Keratinocyte (primary cell): ENCODE measurements around the gene FANCD2OS. TPM values are rescaled to one million over a fixed set of nuclear protein-coding genes. Genes with fewer than 3 reads are reported as not detected.
"Not testable (repeated sequence)": the region's sequence is repeated elsewhere in the genome, so short reads cannot be mapped to it uniquely, and the experiment has no call there.

Experiments used
- DNase-seq: peaks from one replicate; pipeline ENCODE4 v3.0.0-alpha.2; 2011; ENCODE audit warnings: low read depth, missing footprints, low spot score
- FAIRE-seq: peaks from 2 replicates; lab custom pipeline; 2011; peaks lifted over from hg19 to GRCh38; lab: Jason Lieb, UNC
- H2AFZ ChIP-seq: 2 replicates; pipeline ENCODE4 v1.6.0; 2012; ENCODE audit warnings: low read length, control low read depth, inconsistent platforms; ENCODE audit not compliant: control insufficient read depth
- H3K27ac ChIP-seq: 2 replicates; pipeline ENCODE4 v1.5.1; 2011; ENCODE audit warnings: low read length; ENCODE audit not compliant: control insufficient read depth, insufficient read depth
- H3K27me3 ChIP-seq: 3 replicates; pipeline ENCODE4 v1.6.0; 2011; ENCODE audit warnings: low read length; ENCODE audit not compliant: control insufficient read depth, insufficient read depth; ENCODE audit errors: extremely low read depth
- H3K36me3 ChIP-seq, 2 experiments: 2 replicates in 1 of 2; 3 replicates in 1 of 2; pipeline ENCODE4 v1.5.1; 2011; ENCODE audit warnings: low read length in 2 of 2, mild to moderate bottlenecking in 1 of 2; ENCODE audit not compliant: control insufficient read depth in 2 of 2, insufficient read depth in 2 of 2; ENCODE audit errors: extremely low read depth in 1 of 2
- H3K4me1 ChIP-seq: 3 replicates; pipeline ENCODE4 v1.5.1; 2011; ENCODE audit warnings: low read length; ENCODE audit not compliant: control insufficient read depth, insufficient read depth; ENCODE audit errors: extremely low read depth
- H3K4me2 ChIP-seq: 3 replicates; pipeline ENCODE4 v1.6.0; 2011; ENCODE audit warnings: low read depth, low read length; ENCODE audit not compliant: control insufficient read depth, insufficient read depth; ENCODE audit errors: extremely low read depth
- H3K4me3 ChIP-seq, 3 experiments: fragments of 200-600 bp in 1 of 3; sonication (generic) in 1 of 3; 2 replicates in 2 of 3; 3 replicates in 1 of 3; pipeline ENCODE4 v1.5.1; 2011 to 2016; ENCODE audit warnings: low read length in 3 of 3, mild to moderate bottlenecking in 3 of 3, control low read depth in 2 of 3, inconsistent platforms in 1 of 3, low read depth in 1 of 3, mixed read lengths in 1 of 3, mixed run types in 1 of 3, moderate library complexity in 1 of 3; ENCODE audit not compliant: control insufficient read depth in 2 of 3, insufficient read depth in 2 of 3; ENCODE audit errors: extremely low read depth in 1 of 3
- H3K79me2 ChIP-seq: 2 replicates; pipeline ENCODE4 v1.6.0; 2012; ENCODE audit warnings: low read length; ENCODE audit not compliant: control insufficient read depth, insufficient read depth
- H3K9ac ChIP-seq: 3 replicates; pipeline ENCODE4 v1.6.0; 2011; ENCODE audit warnings: low read length; ENCODE audit not compliant: control insufficient read depth, insufficient read depth; ENCODE audit errors: extremely low read depth
- H3K9me1 ChIP-seq: 3 replicates; pipeline ENCODE4 v1.6.0; 2011; ENCODE audit warnings: low read length; ENCODE audit not compliant: control insufficient read depth, insufficient read depth; ENCODE audit errors: extremely low read depth
- H3K9me3 ChIP-seq: 2 replicates; pipeline ENCODE4 v1.5.1; 2012; ENCODE audit warnings: low read depth, low read length; ENCODE audit not compliant: control insufficient read depth
- H4K20me1 ChIP-seq: 3 replicates; pipeline ENCODE4 v1.6.0; 2011; ENCODE audit warnings: low read length; ENCODE audit not compliant: control insufficient read depth, insufficient read depth; ENCODE audit errors: extremely low read depth
- CTCF ChIP-seq, 3 experiments: IDR thresholded peaks in 1 of 3; conservative IDR thresholded peaks in 1 of 3; optimal IDR thresholded peaks in 1 of 3; 2 replicates in 2 of 3; 3 replicates in 1 of 3; pipeline versions ENCODE3 to v1.5.1; 2011; ENCODE audit warnings: low read length in 3 of 3, mild to moderate bottlenecking in 3 of 3, moderate library complexity in 2 of 3, control low read depth in 1 of 3, inconsistent platforms in 1 of 3; ENCODE audit not compliant: insufficient read depth in 2 of 3; ENCODE audit errors: extremely low read depth in 1 of 3
- EZH2 ChIP-seq: IDR thresholded peaks from one replicate; pipeline ENCODE4 v1.6.1; 2012; ENCODE audit warnings: inconsistent platforms, mild to moderate bottlenecking, low read length, moderate library complexity
- dilution Hi-C: fragments of 300-500 bp; cut with MboI; formaldehyde crosslinking; loops from one replicate; pipeline ENCODE4 v1.7.0; 2020; ENCODE audit warnings: low sequenced_read_pairs; ENCODE audit not compliant: extremely low pct_ligation_motif_present
- polyA plus RNA-seq, 5 experiments: library from polyadenylated mRNA; depleted of rRNA in 3 of 5; stranded (reverse) in 3 of 5; stranded (forward) in 1 of 5; unstranded in 1 of 5; fragments of >200 nt; gene quantifications; 1 replicate in 1 of 5; 2 replicates in 3 of 5; 3 replicates in 1 of 5; pipeline versions ENCODE4 v1.2.1 to v1.2.3, GENCODE V29; 2011 to 2012; ENCODE audit warnings: missing spikeins in 2 of 5, low read depth in 1 of 5, low replicate concordance in 1 of 5

FANCD2OS gene
- polyA plus RNA-seq, 1 donor (not counting 4 experiments of a cell fraction or from before 2014, with no cell fraction given), result not detected

DNA sequence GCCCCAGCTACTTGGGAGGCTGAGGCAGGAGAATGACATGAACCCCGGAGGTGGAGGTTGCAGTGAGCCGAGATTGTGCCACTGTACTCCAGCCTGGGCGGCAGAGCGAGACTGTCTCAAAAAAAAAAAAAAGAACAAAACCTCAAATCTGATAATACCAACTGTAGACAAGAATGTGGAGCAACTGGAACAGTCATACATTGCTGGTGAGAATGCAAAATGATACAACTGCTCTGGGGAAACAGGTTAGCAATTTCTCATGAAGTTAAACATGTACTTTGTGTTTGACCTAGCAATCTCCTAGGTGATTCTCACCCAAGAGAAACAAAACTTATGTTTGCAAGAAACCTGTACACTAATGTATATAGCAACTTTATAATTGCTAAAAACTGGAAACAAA, 29.1 kb upstream of the FANCD2OS start:
- Histone ChIP-seq H4K20me1 (no peaks in the 10 kb centered on the region), H3K27ac (no peak overlapping the region), H3K4me2 (no peak overlapping the region), H3K9ac (no peak overlapping the region), H3K27me3 (no peaks in the 10 kb centered on the region), H3K79me2 (peaks cover 5% of the 10 kb centered on the region), H3K36me3 (no peaks in the 10 kb centered on the region), H3K9me3 (no peaks in the 10 kb centered on the region), H3K4me1 (peaks cover 2% of the 10 kb centered on the region), H2AFZ (no peak overlapping the region), H3K9me1 (no peaks in the 10 kb centered on the region), H3K4me3 (no peak overlapping the region)
- DNase-seq, result no peak
- dilution Hi-C loops, result no loop called here
- no peak for FAIRE-seq
- no peak for TF ChIP-seq EZH2
- no peak for TF ChIP-seq CTCF (optimal IDR thresholded peaks at IDR 0.05 in 1 of 3, IDR thresholded peaks at IDR 0.05 in 1 of 3, conservative IDR thresholded peaks at IDR 0.05 in 1 of 3; ENCODE audit: extremely low read depth in 1 of 3, insufficient read depth in 2 of 3, low read length in 3 of 3)

GRCh38 chr3:10136426-10137005, 28.5 kb upstream of the FANCD2OS start:
- Histone ChIP-seq H3K4me3 (no peak overlapping the region), H3K79me2 (no peaks in the 10 kb centered on the region), H2AFZ (no peak overlapping the region), H3K27ac (no peak overlapping the region), H3K4me1 (peaks cover 2% of the 10 kb centered on the region), H3K27me3 (no peaks in the 10 kb centered on the region), H4K20me1 (no peaks in the 10 kb centered on the region), H3K9ac (no peak overlapping the region), H3K9me3 (no peaks in the 10 kb centered on the region), H3K9me1 (no peaks in the 10 kb centered on the region), H3K36me3 (no peaks in the 10 kb centered on the region), H3K4me2 (no peak overlapping the region)
- FAIRE-seq (no peak), DNase-seq (no peak)
- TF ChIP-seq EZH2, result no peak
- TF ChIP-seq CTCF (optimal IDR thresholded peaks at IDR 0.05 in 1 of 3, IDR thresholded peaks at IDR 0.05 in 1 of 3, conservative IDR thresholded peaks at IDR 0.05 in 1 of 3; ENCODE audit: extremely low read depth in 1 of 3, insufficient read depth in 2 of 3, low read length in 3 of 3), result no peak
- dilution Hi-C loops, result no loop called here

DNA sequence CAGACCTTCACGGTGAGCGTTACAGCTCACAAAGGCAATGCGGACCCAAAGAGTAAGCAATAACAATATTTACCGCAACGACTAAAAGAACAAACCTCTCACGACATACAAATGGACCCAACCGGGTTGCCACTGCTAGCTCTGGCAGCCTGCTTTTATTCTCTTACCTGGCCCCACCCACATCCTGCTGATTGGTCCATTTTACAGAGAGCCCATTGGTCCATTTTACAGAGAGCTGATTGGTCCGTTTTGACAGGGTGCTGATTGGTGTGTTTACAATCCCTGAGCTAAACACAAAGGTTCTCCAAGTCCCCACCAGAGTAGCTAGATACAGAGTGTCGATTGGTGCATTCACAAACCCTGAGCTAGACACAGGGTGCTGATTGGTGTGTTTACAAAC, 27.8 kb upstream of the FANCD2OS start:
- H3K4me3 ChIP-seq, H3K9ac ChIP-seq, dilution Hi-C loops, H3K4me1 ChIP-seq, H3K27me3 ChIP-seq, H3K27ac ChIP-seq, H3K36me3 ChIP-seq, FAIRE-seq, H3K9me1 ChIP-seq, H3K9me3 ChIP-seq, H2AFZ ChIP-seq, H3K79me2 ChIP-seq, H4K20me1 ChIP-seq, H3K4me2 ChIP-seq, DNase-seq: not testable (repeated sequence)
